Left cardiac atrium (tissue), 4 donors: Measurements from ENCODE around the gene CNTN5. TPM values are rescaled to one million over a fixed set of nuclear protein-coding genes. Genes with fewer than 3 reads are reported as not detected.
A peak's percentile ranks its signal among the peaks of the same experiment; 100 is the strongest.

Experiments used
- ATAC-seq, 2 donors: fragments of 200-7000 bp; cut with Tn5 transposase; one replicate each; pipeline ENCODE4 v1.9.1; 2020; ENCODE audit warnings: mild to moderate bottlenecking in 2 of 2, moderate library complexity in 2 of 2
- DNase-seq: peaks from one replicate; pipeline ENCODE4 v3.0.0-alpha.2; 2020
- intact Hi-C, 2 donors: fragments of 100-400 bp; cut with DNase I; formaldehyde crosslinking; loops; one replicate each; pipeline versions ENCODE4 v1.14.1 to v1.15.1; 2022 to 2023
- total RNA-seq, 2 donors: library from RNA; stranded (reverse); fragmentation: NEBNext Ultra II Directional; extraction: Animal tissue kit (Norgen Biotek cat#: 25700); gene quantifications; one replicate each; pipeline ENCODE4 v1.2.1, GENCODE V29; 2021
- donor health status: DM: no; HTN: yes; CAD: no.
- donor health status: DM: no; HTN: yes; CAD: no; lungs with severe emphysema.
- donor health status: DM: yes; HTN: yes; CAD: no.
- donor health status: Dilated cardiomyopathy.

CNTN5 gene
- total RNA-seq, 2 donors from 2014 or later, result 0.34 TPM; not detected in 1

DNA sequence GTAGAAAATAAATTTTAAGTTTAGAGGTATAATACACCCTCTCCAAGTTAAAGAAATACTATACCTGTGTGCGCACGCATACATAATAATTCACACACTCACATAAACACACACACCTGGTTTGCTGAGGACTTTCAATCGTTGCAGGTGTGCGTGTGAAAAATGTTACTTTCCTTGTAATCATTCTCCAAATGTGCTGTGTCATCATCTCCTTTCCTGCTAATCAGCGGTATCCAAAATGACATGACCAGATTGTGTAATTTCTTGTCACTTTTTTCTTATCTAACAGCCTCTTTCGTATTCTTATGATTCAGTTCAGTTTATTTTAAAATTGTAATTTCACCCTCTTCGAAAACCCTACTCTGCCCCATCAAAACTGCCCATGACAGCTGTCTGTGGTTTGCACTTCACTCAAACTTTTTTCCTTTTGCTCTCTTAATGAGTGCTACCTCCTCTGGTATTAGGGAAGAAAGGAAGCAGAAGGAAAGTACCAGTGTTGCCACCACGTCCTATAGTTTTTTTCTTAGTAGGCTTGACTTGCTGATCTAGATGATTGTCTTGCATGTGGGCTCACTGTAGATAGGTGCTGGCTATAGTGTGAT, 651.2 kb downstream of the CNTN5 start:
- ATAC-seq (no peak), DNase-seq (no peak)
- intact Hi-C loops, result no loop called here

DNA sequence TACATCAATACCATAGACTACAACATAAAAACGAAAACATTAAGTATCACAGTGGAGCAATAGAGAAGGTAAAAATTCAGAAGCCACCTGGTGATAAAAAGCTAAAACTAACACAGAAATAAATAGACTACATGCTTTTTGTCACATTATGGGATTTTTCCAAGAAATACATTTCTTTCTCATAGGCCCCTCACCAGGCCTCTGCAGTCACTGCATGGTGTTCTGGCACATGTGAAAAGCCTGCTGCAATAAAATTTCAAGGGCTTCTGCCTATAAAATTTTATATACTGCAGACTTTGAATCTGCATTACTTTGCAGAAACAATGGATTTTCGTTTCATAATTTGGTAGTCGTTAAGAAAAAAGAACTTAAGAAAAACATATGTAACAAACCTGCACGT, 655.5 kb downstream of the CNTN5 start:
- no peak for DNase-seq
- ATAC-seq, result no peak
- intact Hi-C loops, result no loop called here

DNA sequence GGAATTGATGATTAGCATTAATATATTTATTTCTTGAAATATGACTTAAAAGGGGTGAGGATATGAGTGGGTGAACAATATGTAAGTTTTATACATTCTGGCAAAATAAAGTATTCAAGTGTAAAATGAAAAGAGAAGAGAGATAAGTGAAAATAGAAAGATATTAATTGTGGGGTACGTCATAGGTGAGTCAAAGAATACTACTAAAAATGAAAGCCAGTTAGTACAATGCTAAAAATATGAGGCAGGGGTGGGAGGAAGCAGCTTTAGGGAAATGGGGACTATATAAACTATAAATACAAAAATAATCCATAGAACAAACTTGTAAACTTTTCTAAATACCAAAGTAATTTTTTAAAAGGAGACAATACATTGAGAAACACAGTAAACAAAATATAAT, 661.4 kb downstream of the CNTN5 start:
- DNase-seq (no peak), ATAC-seq (no peak)
- intact Hi-C loops, result no loop called here

DNA sequence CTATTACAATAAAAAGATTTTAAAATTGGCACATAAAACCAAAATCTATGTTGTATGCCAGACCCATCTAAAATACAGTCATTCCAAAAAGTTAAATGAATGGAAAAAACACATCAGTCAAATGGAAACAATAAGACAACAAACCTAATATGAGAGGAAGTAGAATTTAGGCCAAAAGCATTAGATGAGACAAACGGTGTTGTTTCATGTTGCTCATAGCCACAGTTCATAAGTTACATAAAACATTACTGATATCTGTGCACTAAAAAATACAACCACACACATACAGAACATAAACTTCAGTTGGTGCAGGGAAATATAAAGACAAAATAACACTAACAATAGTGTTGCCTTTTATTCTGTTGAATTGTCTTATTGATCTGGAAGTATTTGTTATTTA, 661.9 kb downstream of the CNTN5 start:
- DNase-seq (no peak), ATAC-seq (no peak)
- intact Hi-C loops, result no loop called here

DNA sequence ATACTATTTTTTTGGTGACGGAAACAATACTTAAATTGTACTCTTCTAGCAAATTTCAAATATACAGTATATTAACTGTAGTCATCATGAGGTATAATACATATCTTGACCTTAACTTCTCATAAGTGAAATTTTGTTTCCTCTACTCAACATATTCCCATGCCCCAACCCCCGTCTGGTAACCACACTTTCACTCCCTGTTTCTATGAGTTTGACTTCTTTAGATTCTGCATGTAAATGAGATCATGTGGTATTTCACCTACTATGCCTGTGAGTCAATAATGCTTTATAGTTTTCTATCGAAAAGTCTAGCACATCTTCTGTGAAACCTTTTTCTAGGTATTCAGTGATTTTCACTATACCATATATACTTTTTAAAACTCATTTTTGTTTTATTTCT, 663.2 kb downstream of the CNTN5 start:
- intact Hi-C loops, result no loop called here
- ATAC-seq, result no peak
- DNase-seq, result no peak

DNA sequence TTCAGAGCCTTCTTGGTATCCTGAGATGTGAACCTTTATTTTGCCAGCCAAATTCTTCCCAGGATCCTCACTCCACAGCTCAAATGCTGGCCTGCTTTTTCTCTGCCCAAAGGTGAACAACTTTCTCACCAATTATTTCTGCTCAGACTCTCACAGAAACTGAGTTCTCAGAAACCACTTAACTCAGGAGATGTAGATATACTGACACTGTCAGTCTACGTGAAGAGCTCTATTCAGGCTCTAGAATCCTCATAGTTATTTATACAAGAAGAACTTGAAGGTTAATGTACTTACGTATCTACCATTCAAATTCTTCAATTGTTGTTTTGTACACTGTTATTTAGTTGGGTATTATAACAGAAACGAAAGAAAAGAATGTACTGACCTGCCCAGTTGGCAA, 666.1 kb downstream of the CNTN5 start:
- DNase-seq (no peak), ATAC-seq (no peak)
- intact Hi-C loops, result no loop called here

DNA sequence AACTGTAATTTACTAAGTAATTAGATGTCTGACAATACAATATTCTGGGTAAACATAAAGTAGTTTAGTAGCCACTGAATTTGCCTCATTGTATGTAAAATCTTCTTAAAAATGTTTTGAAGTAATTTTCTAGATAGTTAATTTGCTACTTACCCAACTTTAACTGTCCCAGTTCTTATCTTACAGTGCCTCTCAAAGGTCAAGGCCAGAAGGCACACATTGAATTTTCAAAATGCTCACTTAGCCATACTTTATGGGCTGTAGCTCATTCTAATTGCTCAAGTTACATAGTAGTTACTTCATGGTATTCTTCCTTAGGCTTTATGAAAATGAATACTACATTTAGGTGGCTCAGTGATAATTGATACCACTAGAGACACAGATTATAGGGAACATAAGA, 666.6 kb downstream of the CNTN5 start:
- intact Hi-C loops, result no loop called here
- ATAC-seq (no peak), DNase-seq (no peak)

DNA sequence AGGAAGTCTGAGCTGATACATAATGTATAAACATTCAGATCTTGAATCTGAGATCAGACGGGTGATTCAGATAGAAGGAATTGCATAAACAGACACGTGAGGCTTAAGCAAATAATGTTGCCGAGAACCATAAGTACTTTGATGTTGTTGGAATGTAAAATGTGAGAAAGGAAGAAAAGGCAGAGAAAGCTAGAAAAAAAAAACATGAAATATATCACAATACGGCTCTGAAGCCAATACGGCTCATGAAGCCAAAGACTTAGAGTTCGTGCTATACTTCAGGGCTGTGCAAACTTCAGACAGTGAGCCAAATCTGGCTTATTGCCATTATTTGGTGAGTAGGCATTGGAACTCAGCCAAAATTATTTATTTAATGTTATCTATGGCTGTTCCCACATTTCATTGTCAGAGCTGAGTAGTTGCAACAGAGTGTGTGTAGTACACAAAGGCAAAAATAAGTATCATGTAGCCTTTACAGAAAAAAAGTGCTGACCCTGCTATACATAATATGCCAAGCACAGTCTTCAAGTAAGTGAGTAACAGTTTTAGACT, 673.3 kb downstream of the CNTN5 start:
- DNase-seq (no peak), ATAC-seq (peak in 1 of 2 donors; percentile 24)
- intact Hi-C loops, result no loop called here

DNA sequence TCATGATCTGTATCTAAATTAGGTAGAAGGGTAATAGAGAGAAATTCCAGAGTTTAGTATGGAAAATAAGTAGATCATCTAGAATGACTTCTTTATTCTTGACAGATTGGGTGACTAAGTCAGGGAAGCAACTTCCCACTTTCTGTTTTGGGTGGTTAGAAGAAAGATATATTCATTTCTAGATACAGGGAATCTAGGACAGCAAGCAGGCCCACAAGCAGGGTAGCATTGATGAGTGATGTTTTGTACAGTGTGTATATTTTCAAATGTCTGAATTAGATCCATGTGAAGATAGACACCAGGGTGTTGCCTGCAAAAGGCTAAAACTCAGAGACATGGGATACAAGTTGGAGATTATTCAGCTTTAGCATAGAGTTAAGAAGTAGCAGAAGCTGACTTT, 674.4 kb downstream of the CNTN5 start:
- ATAC-seq, result no peak
- DNase-seq, result no peak
- intact Hi-C loops, result no loop called here

DNA sequence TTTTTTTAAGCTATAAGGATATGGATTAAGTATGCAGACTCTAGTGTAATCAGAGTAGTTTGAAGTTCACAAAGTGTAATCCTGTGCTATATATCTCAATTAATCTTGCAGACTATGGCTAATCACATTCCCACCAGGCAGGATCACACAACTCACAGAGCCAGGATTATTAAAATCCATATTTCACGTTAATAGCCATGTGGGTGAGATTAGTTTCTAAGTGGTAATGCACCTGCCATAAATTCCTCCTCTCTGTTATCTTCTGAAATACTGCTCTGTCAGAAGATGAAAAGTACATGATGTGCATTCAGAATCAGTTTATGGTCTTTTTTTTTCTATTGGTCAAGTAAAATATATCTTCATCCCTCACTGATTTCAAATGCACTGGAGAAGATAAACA, 686.1 kb downstream of the CNTN5 start:
- intact Hi-C loops, result no loop called here
- DNase-seq (no peak), ATAC-seq (no peak)

DNA sequence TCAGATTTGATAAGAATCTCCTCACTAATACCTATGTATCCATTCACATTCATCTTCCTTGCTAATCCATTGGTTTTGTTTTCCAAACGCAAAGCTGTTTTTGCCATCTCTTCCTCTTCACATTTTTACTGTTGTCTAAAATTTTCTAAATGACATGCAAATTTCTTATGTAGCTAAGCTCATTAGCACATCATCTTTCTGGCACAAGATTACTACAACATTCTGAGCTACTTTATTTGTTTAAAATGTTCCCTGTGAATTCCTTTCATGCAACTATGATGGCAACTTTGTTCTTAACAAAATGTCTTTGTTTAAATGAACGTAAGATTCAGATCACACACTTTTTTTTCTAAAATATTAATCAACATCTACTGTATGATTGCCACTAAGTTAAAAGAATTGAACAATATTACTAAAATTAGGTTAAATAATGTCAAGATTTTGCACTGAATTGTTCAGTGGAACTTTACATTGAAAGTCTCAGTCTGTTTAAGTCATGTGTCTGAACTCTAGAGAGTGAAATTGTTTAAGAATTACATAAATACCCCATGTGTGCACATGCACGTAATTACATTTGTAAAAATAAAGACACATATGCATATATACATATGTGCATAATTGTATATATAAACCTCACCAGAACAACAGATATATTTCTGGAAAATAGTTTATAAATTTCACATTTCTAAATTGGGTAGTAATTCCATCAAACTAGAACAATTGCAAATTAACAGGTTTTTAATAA, 688.4 kb downstream of the CNTN5 start:
- intact Hi-C loops, result no loop called here
- no peak for ATAC-seq
- no peak for DNase-seq

DNA sequence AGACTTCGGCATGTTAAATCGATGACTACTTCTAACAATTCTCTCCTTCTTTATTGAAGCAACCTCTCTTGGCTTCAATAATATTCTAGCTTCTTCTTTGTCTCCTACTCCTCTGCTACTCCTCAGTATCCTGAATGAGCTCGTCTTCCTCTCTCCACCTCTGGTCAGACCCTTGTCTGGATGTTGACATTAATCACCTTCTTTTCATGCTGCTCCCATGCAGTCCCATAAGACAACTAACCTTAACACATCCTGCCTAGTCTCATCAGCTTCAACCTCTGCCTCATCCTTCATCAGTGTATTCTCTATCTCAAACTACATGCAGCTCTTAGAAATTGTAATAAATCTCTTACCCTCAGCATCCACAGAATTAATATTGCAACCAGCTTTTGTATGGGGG, 695.6 kb downstream of the CNTN5 start:
- DNase-seq, result no peak

DNA sequence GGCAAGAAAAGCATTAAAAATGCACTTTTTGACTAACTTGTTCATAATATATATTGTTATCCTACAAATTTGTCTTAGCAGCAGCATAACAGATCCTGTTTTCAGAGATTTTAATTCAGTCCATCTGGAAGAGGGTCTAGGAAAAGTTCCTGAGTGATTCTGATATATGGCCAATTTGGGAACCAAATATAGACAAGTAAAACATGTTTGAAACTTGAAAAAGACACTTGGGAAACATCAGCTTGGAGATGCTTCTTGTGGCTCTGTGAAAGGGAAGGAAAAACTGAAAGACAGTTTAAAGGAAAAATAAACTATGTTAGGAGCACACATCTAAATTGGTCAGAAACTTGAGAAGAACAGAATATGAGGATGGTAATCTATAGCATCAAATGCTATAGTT, 697.5 kb downstream of the CNTN5 start:
- DNase-seq (no peak), ATAC-seq (no peak)
- intact Hi-C loops, result no loop called here

More for the DNA sequence above, 695.6 kb downstream of the CNTN5 start:
- ATAC-seq, result no peak
- intact Hi-C loops, result no loop called here

DNA sequence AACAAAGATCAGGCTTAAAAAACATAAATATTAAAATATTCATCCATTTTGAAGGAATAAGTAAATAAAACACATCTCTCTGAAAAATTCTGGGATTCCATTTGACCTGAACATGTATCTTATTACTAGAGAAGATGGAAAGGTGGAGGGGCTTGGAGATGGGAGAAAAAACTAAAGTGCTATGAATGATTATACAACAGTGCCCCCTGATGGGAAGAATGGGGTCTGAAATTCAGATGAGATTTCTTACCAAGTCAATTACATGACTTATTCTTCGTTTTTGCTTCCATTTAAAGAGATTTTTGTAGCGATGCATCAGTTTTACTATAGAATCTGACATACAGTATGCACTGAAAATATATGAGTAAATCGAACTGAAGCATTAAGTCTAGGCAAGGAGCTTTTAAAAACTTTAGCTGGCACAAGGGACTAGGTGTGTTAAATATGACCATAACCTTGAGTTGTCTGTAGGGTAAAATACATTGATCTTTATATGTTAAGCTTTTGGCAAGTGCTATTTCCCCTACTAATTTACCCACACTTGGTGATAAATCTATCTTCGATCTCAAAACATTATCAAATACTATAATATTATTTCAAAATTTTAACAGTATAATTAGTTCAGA, 718.8 kb downstream of the CNTN5 start:
- DNase-seq (no peak), ATAC-seq (no peak)
- intact Hi-C loops, result no loop called here

DNA sequence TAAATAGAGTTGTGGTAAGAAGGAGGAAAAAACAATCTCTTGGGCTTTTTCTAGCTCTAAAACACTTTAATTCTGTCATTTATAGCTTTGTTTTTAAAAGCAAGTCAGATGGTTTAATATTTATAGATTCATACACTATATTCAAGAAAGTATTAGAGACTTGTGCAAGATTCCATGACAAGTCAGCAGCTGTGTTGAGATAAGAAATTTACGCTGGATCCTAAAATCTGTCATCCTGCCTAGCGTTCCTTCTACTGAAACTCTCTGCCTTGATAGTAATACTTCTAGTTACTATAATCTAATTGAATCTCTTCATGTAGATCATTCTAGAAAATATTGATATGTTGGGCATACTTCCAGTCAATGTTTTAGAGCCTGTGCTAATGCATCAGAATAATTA, 721.8 kb downstream of the CNTN5 start:
- ATAC-seq (no peak), DNase-seq (no peak)
- intact Hi-C loops, result no loop called here

DNA sequence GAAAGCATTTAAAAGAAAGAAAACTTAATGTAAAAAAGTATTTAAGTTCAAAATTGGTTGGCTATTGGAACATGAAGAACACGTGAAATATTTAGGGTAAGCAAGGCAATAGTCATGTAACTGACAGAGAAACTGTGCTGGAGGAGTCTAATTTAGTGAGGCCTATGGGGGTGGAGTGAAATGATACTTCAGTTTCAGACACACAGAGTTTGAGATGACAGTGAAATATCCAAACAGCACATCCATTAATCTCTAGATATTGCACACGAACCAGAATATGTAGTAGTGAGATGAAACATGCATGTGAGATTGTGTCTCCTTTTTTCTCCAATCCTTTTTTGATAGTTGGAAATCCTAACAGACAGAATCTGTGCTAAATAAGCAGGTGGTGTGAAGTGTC, 739.0 kb downstream of the CNTN5 start:
- ATAC-seq (no peak), DNase-seq (no peak)
- intact Hi-C loops, result no loop called here

DNA sequence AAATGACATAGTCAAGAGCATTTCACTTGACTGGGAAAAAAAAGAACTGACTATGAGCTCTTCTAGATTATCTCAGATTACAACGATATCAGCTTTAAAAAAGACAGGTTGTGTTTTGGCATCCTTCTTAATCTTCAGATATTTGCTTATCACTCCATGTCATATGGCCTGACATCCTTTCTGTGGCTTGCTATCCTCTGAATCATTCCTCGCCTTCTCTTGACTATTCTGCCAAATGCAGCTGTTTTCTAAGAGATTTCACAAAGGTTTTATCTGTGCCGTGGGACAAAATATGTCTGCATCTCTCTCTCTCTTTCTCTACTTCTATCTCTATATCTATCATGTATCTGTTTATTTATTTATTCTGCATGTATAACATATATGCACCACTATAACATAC, 746.1 kb downstream of the CNTN5 start:
- intact Hi-C loops, result no loop called here
- DNase-seq (no peak), ATAC-seq (no peak)

DNA sequence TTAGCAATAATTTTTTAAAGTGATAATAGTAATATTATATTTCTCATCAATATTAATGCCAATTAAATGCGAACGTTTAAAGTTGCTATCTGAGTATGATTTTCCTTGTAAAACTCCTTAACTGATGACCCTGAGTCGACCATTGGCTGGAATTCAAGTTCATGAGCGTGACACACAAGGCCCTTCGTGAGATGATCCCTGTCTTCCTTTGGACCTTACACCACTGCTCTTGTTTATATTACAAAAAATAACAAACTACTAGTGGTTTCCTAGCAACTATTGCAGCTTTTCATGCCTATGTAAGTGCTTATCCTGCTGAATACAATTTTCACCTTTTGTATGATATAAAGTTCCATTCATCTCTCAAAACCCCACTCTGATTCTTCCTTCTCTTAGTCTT, 752.9 kb downstream of the CNTN5 start:
- intact Hi-C loops, result no loop called here

DNA sequence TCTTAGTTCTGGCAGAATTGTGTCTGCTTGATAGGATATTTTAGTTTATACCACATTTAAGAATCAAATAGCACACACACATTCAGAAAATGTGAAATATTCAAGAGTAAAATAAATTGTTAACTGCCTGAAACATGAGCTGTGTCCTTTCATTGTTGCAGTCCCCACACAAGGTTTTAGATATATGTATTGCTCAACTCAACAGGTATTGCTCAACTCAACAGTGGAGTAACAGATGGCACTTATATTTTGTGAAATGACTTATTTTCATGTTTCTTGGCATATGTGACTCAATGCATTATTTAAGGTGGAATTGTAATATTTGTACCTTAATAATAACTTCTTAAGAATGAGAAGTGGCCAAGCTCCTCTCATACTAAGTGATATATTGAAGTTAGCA, 760.3 kb downstream of the CNTN5 start:
- ATAC-seq, result no peak
- intact Hi-C loops, result no loop called here
- DNase-seq, result no peak

More for the DNA sequence above, 752.9 kb downstream of the CNTN5 start:
- no peak for ATAC-seq
- no peak for DNase-seq

DNA sequence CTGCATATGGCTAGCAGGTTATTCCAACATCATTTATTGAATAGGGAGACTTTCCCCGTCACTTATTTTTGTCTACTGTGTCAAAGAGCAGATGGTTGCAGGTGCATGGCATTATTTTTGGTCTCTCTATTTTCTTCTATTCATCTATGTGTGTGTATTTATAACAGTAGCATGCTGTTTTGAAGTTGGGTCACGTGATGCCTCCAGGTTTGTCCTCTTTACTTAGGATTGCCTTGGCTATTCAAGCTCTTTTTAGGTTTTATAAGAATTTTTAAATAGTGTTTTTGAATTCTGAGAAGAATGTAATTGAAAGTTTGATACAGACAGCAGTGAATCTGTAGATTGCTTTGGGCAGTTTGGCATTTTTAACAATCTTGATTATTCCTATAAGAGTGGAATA, 770.6 kb downstream of the CNTN5 start:
- intact Hi-C loops, result no loop called here
- no peak for ATAC-seq
- no peak for DNase-seq

DNA sequence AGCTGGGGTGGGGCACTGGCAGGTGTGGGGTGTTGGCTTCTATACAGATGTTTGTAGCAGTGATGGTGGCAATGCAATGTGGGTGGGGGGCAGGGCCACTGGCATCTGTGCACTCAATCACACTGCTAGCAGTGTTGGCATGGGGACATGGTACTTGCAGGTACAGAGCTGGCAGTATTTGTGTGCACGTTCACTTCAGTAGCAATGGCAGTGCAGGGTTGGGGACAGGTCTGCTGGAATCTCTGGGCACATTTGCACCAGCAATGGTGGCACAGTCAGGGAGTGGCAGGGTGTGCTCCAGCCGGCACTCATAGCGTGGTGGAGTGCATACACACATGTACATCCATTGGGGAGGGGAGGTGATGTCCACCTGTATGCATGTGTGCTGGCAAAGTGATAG, 775.2 kb downstream of the CNTN5 start:
- no peak for ATAC-seq
- intact Hi-C loops, result no loop called here
- DNase-seq, result no peak
